Cardiac fibroblast (primary cell): ENCODE results near the gene CFAP45.

ENCODE experiments used
- DNase-seq, 2 donors: peaks; one replicate each; pipeline versions ENCODE4 v3.0.0 to v3.0.0-alpha.2; 2010; ENCODE audit warnings: low read depth in 2 of 2
- H3K4me3 ChIP-seq, 2 donors: replicated peaks in 1 of 2; 1 replicate in 1 of 2; 2 replicates in 1 of 2; pipeline ENCODE4 v1.5.1; 2011; ENCODE audit warnings: low read depth in 2 of 2, low read length in 2 of 2, mild to moderate bottlenecking in 2 of 2, moderate library complexity in 1 of 2
- TF ChIP-seq, protein P1 (sequence below): IDR thresholded peaks from one replicate; pipeline ENCODE4 v1.5.1; 2011; ENCODE audit warnings: low read depth, mild to moderate bottlenecking, low read length, inconsistent platforms

The CFAP45 gene, protein sequence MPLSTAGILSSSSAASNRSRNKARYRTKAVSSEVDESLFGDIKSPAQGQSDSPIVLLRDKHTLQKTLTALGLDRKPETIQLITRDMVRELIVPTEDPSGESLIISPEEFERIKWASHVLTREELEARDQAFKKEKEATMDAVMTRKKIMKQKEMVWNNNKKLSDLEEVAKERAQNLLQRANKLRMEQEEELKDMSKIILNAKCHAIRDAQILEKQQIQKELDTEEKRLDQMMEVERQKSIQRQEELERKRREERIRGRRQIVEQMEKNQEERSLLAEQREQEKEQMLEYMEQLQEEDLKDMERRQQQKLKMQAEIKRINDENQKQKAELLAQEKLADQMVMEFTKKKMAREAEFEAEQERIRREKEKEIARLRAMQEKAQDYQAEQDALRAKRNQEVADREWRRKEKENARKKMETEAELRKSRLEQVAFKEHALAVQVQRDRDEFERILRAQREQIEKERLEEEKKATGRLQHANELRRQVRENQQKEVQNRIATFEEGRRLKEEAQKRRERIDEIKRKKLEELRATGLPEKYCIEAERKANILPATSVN

DNA sequence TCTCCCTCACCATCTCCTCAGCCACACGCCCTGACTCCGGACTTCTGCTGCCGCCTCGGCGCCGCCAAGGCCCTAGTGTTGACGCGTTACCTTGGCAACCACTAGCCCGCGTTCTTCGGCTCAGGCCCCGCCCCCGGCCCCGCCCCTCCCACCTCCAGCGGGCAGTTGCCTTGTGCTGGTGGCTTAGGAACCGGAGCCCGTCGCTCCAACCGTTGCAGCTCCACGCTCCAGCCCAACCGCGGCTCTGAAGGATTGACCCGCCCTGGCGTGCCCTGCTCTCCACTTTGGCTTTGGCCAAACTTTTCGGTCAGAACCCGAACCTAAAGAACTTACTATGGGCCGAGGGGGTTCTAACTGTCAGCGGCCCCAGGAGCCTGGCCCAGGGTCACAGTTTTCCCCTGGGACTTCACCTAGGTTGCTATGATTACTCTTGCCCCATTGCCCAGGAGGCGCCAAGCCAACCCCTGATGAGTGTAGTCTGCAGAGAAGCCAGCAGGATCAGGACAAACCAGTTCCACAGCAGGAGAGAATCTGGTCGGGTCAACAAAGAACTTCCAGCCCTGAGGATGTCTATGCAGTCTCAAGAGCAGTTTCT is at the start of gene CFAP45:
Gene CFAP45 (minus strand): TSS at position 80 of the 595 bp plus-strand sequence. CDS start 67 bp downstream, at position 13.
- DNase-seq, result peak; percentile 75 to 89
- H3K4me3 ChIP-seq, result no peak within 1 kb of the TSS
- TF ChIP-seq, protein P1, sequence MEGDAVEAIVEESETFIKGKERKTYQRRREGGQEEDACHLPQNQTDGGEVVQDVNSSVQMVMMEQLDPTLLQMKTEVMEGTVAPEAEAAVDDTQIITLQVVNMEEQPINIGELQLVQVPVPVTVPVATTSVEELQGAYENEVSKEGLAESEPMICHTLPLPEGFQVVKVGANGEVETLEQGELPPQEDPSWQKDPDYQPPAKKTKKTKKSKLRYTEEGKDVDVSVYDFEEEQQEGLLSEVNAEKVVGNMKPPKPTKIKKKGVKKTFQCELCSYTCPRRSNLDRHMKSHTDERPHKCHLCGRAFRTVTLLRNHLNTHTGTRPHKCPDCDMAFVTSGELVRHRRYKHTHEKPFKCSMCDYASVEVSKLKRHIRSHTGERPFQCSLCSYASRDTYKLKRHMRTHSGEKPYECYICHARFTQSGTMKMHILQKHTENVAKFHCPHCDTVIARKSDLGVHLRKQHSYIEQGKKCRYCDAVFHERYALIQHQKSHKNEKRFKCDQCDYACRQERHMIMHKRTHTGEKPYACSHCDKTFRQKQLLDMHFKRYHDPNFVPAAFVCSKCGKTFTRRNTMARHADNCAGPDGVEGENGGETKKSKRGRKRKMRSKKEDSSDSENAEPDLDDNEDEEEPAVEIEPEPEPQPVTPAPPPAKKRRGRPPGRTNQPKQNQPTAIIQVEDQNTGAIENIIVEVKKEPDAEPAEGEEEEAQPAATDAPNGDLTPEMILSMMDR, result no peak

DNA sequence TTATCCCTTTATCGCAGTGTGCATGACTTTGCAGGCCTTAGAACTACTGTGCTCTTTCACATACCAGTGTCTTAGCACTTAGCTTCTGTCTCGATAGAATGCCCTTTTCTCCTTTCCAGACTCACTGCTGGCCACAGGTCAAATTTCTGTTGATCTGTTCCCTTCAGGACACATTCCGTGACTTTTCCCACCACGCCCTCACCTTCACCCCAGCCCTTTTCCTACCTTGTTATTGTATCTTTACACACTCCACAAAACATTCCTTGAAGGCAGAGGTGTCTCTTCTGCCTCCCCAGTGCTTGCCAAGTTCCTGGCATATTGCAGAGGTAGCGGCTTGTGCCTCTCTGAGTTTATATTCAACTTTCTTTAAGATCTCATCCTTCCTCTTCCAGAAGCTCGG is 49.2 kb upstream of the CFAP45 start:
- no peak for DNase-seq
- H3K4me3 ChIP-seq, result no peak overlapping the region
- TF ChIP-seq, protein P1, result no peak

DNA sequence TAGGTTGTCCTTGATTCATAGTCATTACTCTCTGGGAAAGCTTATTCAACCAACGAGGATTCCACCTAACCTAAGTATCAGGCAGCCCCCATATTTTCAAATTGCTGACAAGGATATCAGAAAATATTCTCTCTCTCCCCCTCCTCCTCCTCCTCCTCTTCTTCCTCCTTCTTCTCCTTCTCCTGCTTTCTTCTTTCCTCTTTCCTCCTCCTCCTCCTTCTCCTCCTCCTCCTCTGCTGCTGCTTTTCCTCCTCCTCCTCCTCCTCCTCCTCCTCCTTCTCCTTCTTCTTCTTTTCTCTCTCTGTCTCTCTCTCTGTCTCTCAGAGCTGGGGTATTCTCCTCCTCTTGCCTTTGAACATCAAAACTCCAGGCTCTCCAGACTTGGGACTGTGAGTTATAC is 48.0 kb upstream of the CFAP45 start:
- no peak overlapping the region for H3K4me3 ChIP-seq
- no peak for DNase-seq
- TF ChIP-seq, protein P1, result no peak

- no peak for DNase-seq
- peak overlapping the region in 1 of 2 donors; percentile 42 for H3K4me3 ChIP-seq
- TF ChIP-seq, protein P1, result no peak
These were observed 46.5 kb upstream of the CFAP45 start for GRCh38 chr1:159946242-159947187.

GRCh38 chr1:159945483-159946241 is 45.7 kb upstream of the CFAP45 start, which contains the start of gene IGSF9:
IGSF9 (minus strand) TSS chr1:159945613; CDS start chr1:159943454, 2,159 bp downstream.
- peak; percentile 38 to 83 for DNase-seq
- peak within 1 kb of the TSS; percentile 20 to 42 for H3K4me3 ChIP-seq
- TF ChIP-seq, protein P1, result no peak
